HG03571 (cell line): ENCODE measurements around the gene USP11.

Source experiments
- ATAC-seq: cut with Tn5 transposase; IDR thresholded peaks from one replicate; pipeline ENCODE4 v1.9.1; 2021; ENCODE audit not compliant: unreplicated experiment

The USP11 gene

DNA sequence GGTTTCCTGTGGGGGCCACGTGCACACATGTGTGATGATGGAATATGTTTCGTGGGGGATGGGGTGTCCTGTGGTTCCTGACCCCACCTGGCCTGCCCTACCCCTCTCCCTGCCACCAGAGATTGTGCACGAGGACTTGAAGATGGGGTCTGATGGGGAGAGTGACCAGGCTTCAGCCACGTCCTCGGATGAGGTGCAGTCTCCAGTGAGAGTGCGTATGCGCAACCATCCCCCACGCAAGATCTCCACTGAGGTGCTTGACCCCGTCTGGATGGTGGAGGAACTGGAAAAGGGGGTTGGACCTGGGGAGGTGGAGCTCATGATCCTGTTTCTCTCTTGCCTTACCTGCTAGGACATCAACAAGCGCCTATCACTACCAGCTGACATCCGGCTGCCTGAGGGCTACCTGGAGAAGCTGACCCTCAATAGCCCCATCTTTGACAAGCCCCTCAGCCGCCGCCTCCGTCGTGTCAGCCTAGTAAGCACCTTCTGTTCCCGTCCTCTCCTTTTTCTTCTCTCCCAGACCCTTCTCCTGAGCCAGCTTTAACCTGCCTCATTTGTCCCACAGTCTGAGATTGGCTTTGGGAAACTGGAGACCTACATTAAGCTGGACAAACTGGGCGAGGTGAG, 8.4 kb upstream of the USP11 start:
- ATAC-seq = no peak

DNA sequence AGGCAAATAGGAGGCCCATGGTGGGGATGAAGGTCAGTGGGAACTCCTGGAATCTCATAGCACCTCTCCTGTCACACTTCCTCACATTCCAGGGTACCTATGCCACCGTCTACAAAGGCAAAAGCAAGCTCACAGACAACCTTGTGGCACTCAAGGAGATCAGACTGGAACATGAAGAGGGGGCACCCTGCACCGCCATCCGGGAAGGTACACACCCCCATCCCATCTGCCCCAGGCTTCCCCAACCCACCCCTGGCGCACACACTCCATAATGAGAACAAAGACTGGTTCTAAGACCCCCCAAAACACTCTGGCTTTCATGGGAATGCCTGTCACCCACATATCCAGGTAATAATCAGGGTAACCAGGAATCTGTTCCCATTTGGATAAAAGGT, 7.9 kb upstream of the USP11 start:
- ATAC-seq = no peak

DNA sequence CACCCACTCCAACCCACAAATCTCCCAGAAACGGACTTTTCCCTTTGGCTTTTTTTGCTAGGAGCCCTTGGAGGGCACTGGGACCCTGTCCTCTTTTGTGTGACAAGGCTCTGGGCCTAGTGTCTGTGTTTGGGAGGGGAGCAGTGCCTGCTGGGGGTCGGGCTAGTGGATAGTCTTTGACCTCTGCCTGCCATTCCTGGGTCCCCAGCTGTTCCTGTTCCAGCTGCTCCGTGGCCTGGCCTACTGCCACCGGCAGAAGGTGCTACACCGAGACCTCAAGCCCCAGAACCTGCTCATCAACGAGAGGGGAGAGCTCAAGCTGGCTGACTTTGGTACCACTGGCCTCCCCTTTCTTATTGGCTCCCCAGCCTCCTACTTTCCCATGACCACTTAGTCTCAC, 6.7 kb upstream of the USP11 start:
- no peak for ATAC-seq

DNA sequence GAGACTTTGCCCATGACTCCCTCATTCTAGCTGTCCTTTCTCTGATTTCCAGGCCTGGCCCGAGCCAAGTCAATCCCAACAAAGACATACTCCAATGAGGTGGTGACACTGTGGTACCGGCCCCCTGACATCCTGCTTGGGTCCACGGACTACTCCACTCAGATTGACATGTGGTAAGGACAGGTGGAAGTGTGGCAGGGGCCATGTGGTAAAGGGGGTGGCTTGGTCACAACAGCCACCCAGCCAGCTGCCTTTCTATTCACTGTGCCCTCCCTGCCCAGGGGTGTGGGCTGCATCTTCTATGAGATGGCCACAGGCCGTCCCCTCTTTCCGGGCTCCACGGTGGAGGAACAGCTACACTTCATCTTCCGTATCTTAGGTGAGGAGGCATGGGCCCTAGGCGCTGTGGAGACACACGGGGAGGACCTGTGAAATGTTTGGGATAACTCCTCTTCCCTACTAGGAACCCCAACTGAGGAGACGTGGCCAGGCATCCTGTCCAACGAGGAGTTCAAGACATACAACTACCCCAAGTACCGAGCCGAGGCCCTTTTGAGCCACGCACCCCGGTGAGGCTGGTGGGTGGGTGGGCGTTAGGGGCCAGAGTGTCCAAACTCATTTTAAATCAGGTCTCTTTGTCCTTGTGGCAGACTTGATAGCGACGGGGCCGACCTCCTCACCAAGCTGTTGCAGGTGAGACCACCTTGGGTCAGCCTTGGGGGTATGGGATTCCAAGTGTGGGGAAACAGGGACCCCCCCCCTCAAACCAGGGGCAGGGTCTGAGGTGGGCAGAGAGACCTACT, 6.1 kb upstream of the USP11 start:
- no peak for ATAC-seq

DNA sequence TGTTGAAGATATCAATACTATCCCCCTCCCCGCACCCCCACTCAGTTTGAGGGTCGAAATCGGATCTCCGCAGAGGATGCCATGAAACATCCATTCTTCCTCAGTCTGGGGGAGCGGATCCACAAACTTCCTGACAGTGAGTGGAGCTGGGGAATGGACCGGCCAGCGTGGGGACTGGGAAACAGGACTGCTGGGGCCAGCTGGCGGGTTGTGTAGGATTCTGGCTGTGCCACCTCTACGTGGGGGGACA, 5.5 kb upstream of the USP11 start:
- no peak for ATAC-seq

DNA sequence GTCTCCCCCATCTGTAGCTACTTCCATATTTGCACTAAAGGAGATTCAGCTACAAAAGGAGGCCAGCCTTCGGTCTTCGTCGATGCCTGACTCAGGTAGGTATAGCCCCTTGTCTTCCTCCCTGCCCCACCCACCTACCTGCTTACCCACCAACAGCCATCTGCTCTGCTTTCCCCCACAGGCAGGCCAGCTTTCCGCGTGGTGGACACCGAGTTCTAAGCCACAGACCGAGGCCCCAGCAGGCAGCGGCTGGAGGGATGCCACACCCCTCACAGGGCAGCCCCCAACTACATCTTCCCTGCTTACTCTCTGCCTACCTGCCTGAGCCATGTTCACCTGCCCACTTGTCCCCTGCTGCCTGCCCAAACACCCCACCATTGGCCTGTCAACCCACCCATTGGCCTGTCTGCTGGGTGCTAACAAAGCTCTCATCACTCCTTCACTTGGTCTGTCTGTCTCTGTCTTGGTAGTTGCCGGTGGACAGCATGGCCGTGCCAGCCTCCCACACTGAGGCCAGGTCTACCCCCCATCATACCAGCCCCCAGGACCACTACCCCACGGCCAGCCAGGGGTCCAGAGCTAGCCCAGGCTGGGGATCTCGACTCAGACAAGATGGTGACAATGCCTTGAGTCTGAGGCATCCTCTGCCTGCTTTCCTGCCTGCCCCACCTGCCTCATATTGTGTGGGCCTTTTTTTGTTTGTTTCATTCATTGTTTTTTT, 4.1 kb upstream of the USP11 start:
- ATAC-seq = no peak

DNA sequence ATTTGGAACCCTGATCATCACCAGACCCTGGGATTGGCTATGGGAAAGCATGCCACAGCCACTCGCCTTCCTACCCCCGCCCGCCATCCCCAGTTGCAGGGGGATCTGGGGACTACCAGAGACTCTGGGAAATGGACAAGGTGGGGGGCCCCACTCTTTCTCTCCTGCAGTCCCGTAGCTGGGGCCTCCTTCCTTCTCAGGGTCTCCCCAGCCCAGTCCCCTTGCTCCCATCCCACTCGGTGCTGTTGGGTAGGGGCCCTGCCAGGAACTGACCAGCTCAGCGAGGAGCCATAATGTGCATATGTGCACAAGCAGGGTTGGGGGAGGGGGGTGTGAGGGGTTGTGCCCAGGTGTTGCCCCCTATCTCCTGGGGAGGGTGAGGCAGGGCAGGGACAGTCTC, 3.4 kb upstream of the USP11 start:
- no peak for ATAC-seq

DNA sequence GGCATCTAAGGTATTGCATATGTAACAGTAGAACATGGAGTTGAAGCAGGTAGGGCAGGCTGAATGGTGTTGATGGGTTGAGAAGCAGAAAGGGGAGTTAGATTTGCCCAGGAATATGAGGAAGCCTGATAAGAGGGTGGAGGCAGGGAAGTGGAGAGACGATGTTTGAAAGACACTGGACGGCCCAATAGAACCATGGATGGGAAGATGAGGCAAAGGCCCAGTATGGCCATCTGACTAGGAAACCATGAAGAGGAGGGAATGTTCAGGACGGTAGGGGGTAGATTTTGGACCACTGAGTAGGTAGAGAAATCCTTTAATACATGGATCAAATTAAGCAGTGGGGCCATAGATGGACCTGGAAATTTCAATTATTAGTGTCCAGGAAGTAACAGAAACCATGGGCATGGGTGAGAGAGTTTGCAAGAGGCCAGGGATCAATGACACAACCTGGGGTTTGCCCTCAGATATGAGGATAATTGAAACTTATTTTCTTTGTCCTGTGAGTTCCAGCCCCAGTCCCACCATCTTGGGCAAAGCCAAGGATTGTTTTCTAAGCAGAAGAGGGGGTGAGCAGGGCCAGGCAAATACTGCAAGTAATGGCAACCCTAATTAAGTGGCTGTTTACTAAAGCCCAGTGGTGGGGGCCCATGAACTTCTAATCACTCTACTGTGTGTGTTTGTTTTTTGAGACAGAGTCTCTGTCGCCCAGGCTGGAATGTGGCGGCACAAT, 2.5 kb upstream of the USP11 start:
- ATAC-seq = no peak

DNA sequence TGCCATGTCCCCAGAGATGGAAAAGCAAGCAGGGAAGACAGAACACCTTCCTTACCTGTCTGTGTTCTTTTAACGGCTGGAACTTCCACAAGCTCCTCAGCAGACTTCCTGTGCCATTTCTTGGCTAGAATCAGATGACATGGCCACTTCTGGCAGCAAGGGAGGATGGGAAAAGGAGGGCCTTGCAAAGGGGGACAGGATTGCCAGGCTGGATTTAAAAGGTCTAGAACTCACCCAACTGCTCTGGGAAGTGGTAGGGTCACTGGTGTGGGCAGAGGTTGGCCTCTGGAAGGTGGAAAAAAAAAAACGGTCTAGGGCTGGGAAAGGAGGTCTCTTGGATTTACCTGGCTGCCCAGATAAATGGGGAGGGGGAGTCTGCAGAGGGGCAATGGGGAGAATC, 1.6 kb upstream of the USP11 start:
- no peak for ATAC-seq

DNA sequence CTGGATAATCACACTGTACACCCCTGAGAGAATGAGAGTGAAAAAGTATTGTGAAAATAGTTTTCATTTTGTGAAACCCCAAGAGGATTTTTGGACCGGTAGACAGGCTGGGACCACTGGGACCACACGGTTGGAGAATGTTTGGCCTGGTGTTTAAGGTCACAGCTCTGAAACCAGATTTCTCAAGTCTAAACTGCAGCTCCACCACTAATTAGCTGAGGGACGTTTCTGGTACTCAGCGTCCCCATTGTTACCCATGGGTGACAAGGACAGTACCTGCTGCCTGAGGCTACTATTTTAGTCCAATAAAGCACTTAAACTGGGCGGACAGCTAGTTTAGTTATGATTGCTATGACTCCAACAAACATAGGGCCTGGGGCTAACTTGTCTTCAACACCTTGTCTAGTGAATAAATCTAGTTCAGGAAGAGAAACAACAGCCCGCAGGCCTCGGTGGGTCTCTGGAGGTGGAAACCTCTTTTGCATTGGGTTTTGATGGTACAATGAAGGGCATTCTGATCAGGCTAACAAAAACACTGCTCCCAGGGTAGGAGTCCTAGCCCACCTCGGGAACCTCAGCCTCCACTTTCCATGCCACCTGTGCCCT, 509 bp upstream of the USP11 start:
- ATAC-seq = no peak

DNA sequence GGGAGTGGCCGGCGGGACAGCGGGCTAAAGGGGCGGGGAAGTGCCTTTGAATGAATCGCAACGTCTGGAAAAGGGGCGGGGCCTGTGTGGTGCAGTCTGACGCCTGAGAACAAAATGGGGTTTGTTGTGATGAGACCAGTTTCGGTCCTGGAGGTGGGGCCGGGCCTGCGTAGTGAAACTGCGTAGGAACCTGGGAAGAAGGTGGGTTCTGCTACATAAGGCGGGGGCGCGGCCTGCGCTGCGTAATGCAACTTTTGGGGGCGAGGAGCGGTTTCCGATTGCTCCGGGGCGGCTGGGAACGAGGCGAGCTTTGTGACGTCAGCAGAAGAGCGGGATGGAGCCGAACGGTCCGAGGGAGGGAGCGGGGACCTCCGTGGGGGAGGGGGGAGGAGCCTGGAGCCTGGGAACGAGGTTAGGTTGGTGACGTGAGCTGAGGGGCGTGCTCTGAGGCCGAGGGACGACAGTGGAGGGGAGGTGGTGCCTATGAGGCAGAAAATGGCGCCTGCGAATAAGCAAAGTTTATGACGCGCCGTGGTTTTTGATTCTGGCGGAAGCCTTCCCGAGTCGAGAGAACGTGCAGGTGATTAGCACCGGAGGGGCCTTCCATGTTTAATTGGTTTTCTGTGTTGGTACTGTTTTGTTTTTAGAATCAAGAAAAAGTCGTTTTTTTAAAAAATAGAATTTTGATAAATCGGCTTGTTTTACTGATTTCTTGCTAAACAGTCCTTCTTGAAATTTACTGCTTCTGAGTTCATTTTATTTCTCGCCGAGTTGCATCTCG, 714 bp downstream of the USP11 start:
- peak; percentile 75 for ATAC-seq

DNA sequence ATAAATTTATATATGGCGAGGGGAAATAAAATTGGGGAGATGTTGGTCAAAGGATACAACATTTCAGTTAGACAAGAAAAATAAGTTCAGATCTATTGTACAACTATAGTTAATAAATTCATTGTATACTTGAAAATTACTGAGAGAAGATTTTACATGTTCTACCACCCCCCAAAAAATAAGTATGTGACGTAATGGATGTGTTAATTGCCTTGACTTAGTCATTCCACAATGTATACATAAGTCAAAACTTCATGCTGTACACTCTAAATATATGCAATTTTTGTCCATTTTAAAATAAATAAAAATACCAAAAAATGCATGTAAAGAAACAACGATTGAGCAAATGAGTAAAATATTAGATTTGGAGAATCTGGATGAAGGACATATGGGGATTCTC, 1.8 kb downstream of the USP11 start:
- no peak for ATAC-seq

DNA sequence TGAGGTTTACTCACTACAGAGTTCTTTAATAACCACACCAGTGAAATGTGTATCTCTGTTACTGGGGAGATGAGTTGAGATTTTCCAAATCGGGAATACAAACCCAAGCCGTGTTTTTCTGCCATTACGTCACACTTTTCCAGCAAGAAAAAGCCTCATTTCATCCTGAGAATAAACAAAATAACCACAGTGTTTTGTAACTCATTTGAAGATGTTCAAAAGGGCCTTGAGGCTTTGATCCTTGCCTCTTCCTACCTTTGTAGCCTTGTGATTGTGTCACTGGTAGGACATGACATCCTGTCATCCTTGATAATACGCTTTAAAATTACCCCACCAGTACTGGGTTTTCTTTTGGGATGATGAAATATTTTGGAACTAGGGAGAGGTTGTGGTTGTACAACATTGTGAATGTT, 2.9 kb downstream of the USP11 start:
- no peak for ATAC-seq

DNA sequence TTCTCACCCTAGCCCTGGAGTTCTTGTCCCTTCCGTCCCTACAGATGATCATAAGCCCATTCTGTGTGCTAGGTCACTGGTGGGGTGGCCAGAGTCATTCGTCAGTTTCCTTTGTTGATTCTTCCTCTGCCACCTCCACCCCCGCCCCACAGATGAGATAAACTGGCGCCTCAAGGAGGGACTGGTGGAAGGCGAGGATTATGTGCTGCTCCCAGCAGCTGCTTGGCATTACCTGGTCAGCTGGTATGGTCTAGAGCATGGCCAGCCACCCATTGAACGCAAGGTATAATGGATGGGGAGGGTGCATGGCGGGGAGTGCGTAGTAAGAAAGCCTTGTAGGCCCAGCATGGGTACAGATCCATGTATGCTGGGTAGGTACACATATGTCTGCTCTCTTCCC, 6.4 kb downstream of the USP11 start:
- ATAC-seq = no peak

DNA sequence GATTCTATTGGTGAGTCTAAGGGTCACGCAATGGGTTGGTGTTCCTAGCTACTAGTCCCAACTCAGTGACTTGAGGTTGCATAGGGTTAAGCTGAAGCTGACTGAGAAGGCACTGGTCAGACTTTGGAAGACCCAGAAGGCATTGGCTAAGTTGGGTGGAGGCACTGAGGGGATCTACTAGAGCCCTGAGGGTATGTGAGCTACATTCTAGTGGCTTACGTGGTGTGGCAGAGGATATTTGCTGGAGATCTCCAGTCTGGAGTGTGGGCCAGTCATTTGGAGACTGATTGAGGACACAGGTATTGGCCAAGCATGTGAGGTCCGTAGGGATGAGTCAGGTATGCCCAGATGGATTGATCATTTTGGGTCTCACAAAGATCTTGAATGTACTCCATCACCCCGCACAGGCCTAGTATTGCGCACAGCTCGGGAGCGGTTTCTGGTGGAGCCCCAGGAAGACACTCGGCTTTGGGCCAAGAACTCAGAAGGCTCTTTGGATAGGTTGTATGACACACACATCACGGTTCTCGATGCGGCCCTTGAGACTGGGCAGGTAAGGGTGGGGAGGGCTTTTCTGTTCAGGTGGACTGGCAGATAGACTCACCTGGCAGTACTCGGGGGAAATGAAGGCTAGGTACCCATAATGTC, 7.2 kb downstream of the USP11 start:
- no peak for ATAC-seq

DNA sequence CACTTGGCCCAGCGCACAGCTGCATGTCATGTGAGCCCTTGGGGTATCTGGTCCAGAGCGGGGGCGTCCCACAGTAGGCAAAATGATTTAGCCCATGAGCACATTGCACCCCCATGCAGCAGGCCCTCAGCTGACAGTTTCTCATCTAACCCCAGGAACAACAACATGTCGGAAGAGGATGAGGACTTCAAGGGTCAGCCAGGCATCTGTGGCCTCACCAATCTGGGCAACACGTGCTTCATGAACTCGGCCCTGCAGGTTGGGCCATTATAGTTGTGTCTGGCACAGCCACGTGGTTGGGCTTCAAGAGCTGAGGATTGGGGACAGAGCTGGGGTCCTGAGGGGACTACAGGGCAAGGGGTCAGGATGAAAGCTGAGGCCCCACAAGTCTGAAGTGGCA, 7.8 kb downstream of the USP11 start:
- ATAC-seq = no peak

DNA sequence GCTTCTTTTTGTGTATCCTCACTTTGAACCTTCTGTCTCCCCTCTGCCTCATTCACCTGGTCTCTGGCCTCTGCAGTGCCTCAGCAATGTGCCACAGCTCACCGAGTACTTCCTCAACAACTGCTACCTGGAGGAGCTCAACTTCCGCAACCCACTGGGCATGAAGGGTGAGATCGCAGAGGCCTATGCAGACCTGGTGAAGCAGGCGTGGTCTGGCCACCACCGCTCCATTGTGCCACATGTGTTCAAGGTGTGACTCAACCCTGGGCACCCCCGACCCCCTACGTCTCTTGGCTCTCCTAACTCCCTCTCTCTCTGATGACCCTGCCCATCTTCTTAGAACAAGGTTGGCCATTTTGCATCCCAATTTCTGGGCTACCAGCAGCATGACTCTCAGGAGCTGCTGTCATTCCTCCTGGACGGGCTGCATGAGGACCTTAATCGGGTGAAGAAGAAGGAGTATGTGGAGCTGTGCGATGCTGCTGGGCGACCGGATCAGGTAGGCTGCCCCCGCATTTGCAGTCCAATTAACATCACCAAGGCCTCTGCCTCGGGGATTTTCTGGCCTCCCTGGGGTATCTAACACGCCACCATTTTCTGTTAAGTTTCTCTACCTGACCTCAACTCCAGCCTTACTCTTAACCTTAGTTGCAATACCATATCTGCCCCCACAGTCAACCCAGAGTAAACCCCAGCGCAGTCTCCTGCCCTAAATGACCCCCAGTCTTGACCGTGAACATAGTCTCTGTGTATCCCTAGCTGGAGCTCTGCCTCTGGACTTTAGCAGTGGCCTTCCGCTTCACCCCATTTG, 8.6 kb downstream of the USP11 start:
- no peak for ATAC-seq

DNA sequence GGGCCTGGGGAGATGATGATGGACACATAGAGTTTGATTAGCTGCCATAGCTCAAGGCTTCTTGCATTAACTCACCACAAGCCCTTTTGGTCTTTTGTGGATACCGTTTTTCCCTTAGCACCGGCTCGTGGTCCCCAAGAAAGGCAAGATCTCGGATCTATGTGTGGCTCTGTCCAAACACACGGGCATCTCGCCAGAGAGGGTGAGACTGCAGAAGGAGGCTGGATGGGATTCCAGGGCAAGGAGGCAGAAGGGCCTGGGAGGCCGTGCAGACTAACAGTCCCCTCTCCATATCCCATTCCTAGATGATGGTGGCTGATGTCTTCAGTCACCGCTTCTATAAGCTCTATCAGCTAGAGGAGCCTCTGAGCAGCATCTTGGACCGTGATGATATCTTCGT, 9.5 kb downstream of the USP11 start:
- no peak for ATAC-seq

DNA sequence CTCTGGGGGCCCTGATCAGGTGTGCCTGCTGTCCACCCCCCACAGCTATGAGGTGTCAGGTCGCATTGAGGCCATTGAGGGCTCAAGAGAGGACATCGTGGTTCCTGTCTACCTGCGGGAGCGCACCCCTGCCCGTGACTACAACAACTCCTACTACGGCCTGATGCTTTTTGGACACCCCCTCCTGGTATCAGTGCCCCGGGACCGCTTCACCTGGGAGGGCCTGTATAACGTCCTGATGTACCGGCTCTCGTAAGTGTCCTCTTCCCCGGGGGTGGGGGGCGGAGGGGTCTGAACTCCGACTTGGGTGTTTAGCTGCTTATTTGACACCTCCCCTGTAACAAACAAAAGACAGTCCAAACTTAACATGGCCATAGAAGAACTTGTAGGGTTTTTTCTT, 10.5 kb downstream of the USP11 start:
- no peak for ATAC-seq
